GM19035 (cell line): Measurements from ENCODE around the gene RAB11FIP3.
"Not testable (repeated sequence)": the region's sequence is repeated elsewhere in the genome, so short reads cannot be mapped to it uniquely, and the experiment has no call there.

Source experiments
- ATAC-seq: cut with Tn5 transposase; IDR thresholded peaks from one replicate; pipeline ENCODE4 v1.9.1; 2021; ENCODE audit not compliant: unreplicated experiment

The RAB11FIP3 gene

DNA sequence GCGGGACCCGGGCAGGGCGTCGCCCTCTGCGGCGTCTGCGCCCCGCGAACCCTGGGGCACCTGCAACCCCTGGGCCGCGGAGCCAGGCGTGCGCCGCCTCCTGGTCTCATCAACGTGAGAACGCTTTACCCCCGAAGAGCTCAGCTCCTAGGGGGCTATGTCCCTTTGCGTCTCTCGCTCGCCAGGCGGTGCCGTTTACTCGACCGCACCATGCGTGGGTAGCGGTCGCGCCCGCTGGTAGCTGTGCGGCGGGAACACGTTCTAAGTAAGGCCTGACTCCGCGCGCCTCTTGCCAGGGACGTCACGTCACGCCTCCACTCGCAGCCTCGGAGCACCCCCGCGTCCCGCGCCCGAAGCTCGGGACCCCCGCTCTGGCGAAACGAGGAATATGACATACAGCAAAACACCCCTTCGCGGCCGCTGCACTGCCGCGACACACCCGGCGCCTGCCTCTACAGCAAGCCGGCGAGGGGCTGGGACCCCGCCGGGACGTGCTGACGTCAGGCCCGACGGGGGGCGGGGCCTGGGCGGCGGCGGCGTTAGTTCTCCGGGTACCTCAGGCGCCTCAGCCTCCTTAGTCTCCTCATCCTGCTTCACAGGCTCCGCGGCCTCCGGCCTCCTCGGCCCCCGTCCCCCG, at the start of gene RAB11FIP3:
RAB11FIP3 (plus strand) TSS at position 568 of the 637 bp plus-strand sequence. CDS start 358 bp downstream, outside the sequence.
- ATAC-seq = peak; percentile 85

DNA sequence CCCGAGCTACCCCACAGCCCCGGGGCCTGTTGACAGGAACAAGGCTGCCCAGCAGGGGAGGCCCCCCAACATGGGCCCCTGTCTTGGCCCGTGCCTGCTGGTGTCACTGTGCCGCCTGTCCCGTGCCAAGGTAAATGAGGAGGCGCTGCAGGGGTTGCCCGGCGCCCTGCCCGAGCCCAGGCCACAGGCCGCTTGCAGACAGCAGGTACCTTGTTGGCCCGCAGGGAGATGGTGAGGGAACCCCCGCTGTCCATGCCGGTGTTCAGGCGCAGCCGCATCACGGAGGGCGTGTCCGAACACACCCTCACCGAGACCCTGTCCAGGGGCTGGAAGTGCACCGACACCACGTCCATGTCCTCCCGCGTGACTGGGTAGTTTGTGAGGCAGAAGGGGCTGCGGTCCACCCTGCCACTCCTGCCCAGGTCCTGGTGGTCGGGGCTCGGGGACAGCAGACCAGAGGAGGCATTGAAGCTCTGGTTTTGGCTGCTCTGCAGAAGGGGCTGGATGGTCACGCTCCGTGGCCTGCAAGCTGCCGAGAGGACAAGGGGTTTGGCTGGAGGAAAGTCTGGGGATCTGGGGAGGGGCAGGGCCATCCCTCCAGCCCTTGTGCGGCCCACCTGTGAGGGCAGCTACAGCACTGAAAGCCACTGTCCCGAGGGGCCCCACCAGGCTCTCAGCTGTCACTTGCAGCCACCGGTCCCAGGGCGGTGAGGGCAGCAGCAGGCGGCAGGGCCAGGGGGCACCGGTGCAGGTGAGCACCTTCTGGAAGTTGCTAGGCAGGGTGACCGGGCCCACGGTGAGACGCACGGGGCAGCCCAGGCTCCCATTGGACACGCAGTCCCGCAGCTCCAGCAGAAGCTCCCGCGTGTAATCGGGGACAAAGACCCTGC, 49.3 kb upstream of the RAB11FIP3 start:
- no peak for ATAC-seq

DNA sequence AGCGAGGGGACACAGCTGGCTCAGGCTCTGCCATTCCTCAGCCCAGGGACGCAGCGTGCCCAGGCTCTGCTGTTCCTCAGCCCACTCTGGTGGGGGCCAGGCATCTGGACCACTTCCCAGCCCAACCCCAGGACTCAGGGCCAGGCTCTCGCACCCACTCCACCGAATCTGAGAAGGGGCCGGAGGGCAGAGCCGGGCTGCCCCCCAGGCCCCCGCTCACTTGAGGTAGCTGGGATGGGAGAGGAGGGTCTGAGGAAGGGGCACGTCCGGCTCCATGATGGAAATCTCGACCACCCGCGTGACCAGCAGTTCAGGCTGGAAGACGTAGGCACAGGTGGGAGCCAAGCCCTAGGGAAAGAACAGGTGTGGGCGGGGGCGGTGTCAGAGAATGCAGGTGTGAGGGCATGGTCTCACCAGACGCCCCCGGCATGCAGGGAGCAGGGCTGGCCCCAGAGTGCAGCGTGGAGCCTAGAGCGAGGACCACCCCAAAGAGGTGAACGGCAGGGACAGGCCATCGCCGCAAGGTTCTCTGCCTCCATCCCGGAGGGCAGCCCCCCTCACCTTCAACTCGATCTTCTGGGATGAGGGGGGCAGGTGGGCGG, 48.5 kb upstream of the RAB11FIP3 start:
- ATAC-seq = no peak

- ATAC-seq = no peak
These were observed 48.0 kb upstream of the RAB11FIP3 start for GRCh38 chr16:377419-377951.

- ATAC-seq = not testable (repeated sequence)
These were observed 47.2 kb upstream of the RAB11FIP3 start for GRCh38 chr16:378113-378820.

GRCh38 chr16:378821-379182, 46.6 kb upstream of the RAB11FIP3 start:
- ATAC-seq = no peak

DNA sequence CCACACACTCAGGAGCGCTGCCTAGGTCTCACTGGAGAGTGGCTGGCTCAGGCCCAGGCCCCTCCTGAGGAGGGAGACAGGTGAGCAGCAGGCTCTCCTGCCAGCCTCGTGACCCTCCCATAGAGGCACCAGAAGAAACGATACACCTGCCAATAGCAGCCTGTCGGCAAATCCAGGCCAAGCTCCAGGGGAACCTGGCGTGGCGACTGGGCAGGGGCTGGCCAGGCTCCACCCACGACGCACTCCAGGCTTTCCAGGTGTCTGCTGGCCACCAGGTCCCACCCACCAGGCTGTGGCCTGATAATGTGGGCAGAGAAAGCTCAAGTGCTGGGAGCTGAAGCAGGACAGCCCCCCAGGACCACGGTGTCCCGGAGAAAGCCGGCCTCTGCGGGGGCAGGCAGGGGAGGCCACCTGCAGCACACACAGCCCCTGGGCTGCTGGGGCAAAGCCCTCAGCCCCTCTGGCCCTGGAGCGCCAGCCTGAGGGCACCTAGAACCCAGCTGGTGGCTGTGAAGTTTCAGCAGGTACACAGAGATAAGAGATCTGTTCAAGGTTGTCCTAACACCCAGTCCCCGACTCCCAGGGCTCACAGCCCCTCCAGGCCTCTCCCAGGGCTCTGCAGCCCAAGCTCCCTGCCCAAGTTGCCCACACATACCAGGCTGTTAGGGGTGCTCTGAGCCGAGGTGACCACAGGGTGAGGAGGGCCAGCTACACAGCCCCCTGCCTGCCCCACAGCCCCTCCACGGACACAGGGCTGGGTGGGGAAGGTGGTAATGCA, 46.1 kb upstream of the RAB11FIP3 start:
- ATAC-seq = no peak

- no peak for ATAC-seq
These were observed 45.3 kb upstream of the RAB11FIP3 start for GRCh38 chr16:379961-380761.

DNA sequence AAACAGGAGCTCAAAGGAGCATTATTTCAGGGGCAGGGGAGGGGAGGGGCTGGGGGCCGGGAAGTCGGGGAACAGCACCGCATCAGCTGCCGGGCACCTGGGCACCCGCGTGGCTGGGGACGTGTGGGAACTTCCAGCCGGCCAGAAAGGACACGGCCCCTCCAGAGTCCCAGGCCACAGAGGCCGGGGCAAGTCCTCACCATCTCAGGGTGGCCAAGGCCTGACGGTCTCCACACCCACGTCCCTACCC, 44.8 kb upstream of the RAB11FIP3 start:
- ATAC-seq = no peak

GRCh38 chr16:381012-381788, 44.2 kb upstream of the RAB11FIP3 start:
- peak; percentile 19 for ATAC-seq

GRCh38 chr16:381789-382717, 43.4 kb upstream of the RAB11FIP3 start, which contains the start of gene PGAP6:
Gene PGAP6 (minus strand): TSS chr16:381978. CDS start chr16:381821, 157 bp downstream.
- peak; percentile 61 for ATAC-seq

GRCh38 chr16:383326-384051, 42.0 kb upstream of the RAB11FIP3 start:
- ATAC-seq = no peak

- no peak for ATAC-seq
These were observed 38.8 kb upstream of the RAB11FIP3 start for GRCh38 chr16:386641-387156.

DNA sequence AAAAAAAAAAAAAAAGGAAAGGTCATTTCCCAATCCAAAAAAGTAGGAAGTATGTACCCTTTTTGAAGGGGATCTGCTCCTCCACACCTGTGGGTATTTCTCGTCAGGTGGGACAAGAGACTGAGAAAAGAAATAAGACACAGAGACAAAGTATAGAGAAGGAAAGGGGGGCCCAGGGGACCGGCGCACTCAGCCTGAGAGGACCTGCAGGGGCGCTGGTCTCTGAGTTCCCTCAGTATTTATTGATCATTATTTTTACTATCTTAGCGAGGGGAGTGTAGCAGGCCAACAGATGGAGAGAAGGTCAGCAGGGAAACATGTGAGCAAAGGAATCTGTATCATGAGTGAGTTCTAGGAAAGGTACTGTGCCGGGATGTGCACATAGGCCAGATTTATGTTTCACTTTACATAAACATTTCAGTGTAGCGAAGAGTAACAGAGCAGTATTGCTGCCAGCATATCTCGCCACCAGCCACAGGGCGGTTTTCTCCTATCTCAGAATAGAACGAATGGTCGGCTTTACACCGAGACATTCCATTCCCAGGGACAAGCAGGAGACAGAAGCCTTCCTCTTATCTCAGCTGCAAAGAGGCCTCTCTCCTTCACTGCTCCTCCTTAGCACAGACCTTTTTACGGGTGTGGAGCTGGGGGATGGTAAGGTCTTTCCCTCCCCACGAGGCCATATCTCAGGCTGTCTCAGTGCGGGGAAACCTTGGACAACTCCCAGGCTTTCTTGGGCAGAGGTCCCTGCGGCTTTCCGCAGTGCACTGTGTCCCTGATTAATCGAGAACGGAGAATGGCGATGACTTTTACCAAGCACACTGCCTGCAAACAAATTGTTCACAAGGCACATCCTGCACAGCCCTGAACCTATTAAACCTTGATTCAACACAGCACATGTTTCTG, 37.4 kb upstream of the RAB11FIP3 start:
- not testable (repeated sequence) for ATAC-seq

- no peak for ATAC-seq
These were observed 36.1 kb upstream of the RAB11FIP3 start for GRCh38 chr16:389352-389751.

- ATAC-seq = no peak
These were observed 33.5 kb upstream of the RAB11FIP3 start for GRCh38 chr16:391885-392335.
